Ovary (tissue), 9 donors: ENCODE results near the gene CD8B. TPM values are rescaled to one million over a fixed set of nuclear protein-coding genes. Genes with fewer than 3 reads are reported as not detected.
A peak's percentile ranks its signal among the peaks of the same experiment; 100 is the strongest.

Source experiments
- DNase-seq, 5 donors: peaks; one replicate each; pipeline ENCODE4 v3.0.0-alpha.2; 2019 to 2020
- H3K27ac ChIP-seq, 2 donors: fragments of 200-600 bp; one replicate each; pipeline versions ENCODE4 v1.5.1 to v1.8.0; 2019 to 2022
- H3K27me3 ChIP-seq: fragments of 200-600 bp; one replicate; pipeline ENCODE4 v1.8.0; 2022
- H3K36me3 ChIP-seq: fragments of 200-600 bp; sonication (generic); one replicate; pipeline ENCODE4 v1.5.1; 2019
- H3K4me1 ChIP-seq: one replicate; pipeline ENCODE4 v1.8.1; 2013; ENCODE audit warnings: mild to moderate bottlenecking, moderate library complexity; ENCODE audit not compliant: insufficient read depth
- H3K4me3 ChIP-seq: fragments of 200-600 bp; sonication (generic); one replicate; pipeline ENCODE4 v1.5.1; 2017
- H3K9me3 ChIP-seq, 2 donors: fragments of 200-600 bp in 1 of 2; sonication (generic) in 1 of 2; one replicate each; pipeline versions ENCODE4 v1.5.1 to v1.8.1; 2013 to 2019; ENCODE audit warnings: mild to moderate bottlenecking in 1 of 2, moderate library complexity in 1 of 2
- EP300 ChIP-seq: sonication (generic); formaldehyde crosslinking; IDR thresholded peaks from one replicate; pipeline ENCODE4 v1.6.1; 2017; ENCODE audit warnings: antibody characterized with exemption
- POLR2A ChIP-seq: fragments of 450-650 bp; IDR thresholded peaks from one replicate; pipeline ENCODE4 v1.6.1; 2017; ENCODE audit warnings: antibody characterized with exemption, mild to moderate bottlenecking, moderate library complexity
- WGBS, 3 donors: extraction: QIAGEN DNeasy Blood & Tissue Kit in 1 of 3; methylation state at CpG; one replicate each; pipeline versions ENCODE4 v1.1.5 to v1.1.7; 2013 to 2017; 5-methylcytosine and 5-hydroxymethylcytosine counted together
- intact Hi-C, 4 donors: fragments of 100-400 bp; cut with DNase I; formaldehyde crosslinking; loops; one replicate each; pipeline versions ENCODE4 v1.11.0 to v1.15.1; 2022 to 2023
- polyA plus RNA-seq, 2 donors: library from polyadenylated mRNA; stranded (reverse); fragments of 200-250 nt in 1 of 2; fragments of 350-450 nt in 1 of 2; fragmentation: Illumina TruSeq in 1 of 2; extraction: RNeasy Lipid Tissue Mini Kit (QIAGEN cat#74804) in 1 of 2; gene quantifications; one replicate each; pipeline ENCODE4 v1.2.3, GENCODE V29; 2013 to 2014
- total RNA-seq, 7 donors: library from RNA; depleted of rRNA in 2 of 7; stranded (reverse); fragments of >200 nt in 2 of 7; fragmentation: NEBNext Ultra II Directional in 3 of 7; extraction: Animal tissue kit (Norgen Biotek cat#: 25700) in 3 of 7; gene quantifications; one replicate each; pipeline versions ENCODE4 v1.1.0 to v1.2.4, GENCODE V29; 2016 to 2023
- TF ChIP-seq, protein P1 (sequence below), 3 donors: fragments of 450-650 bp in 2 of 3; fragments of 200-600 bp in 1 of 3; IDR thresholded peaks; one replicate each; pipeline versions ENCODE4 v1.5.1 to v1.8.0; 2016 to 2022; ENCODE audit warnings: antibody characterized with exemption in 3 of 3, mild to moderate bottlenecking in 1 of 3
- donor health status: DM: no; HTN: no; CAD: no; lungs with moderate emphysema.
- donor health status: DM: no; HTN: no; CAD: no.
- donor health status: Bipolar disorder and iron deficiency.
- donor health status: DM: yes; HTN: yes; CAD: no.
- donor health status: DM: no; HTN: no; CAD: no.
- donor health status: DM: yes; HTN: yes; CAD: no.

Gene CD8B
- total and polyA plus RNA-seq, 9 donors, result 0.22 to 3.2 (median 0.50) TPM; not detected in 1

DNA sequence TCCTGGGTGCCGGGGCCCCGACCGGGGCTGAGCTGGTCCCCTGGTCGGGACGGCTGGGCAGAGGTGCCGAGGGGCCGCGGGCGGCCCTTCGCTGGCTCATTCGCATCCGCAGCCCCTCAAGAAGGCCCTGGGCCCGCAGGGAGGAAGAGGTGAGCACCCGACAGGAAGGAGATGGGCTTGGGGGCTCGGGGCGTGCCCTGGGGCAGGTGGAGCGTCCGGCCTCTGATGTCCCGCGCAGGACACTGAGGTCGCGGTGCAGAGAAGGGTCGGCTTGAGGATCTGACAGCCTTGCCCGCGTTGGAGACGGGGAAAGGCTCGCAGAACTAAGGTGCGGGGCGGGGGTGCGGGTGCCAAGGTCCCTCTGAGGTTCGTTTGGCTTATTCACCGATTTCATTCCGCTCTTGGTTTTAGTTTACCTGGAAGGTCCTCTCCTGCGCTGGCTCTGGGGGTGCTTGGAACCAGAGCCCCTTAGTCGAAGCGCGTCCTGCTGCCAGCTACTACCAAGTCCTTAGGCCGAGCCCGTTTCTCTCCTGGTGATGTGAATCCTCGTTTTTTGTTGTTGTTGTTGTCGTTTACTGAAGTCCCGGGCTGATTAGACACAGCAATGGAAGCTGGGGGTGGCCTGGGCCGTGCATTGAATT is 52.1 kb downstream of the CD8B start:
- Histone ChIP-seq H3K27ac (no peak overlapping the region), H3K36me3 (no peaks in the 10 kb centered on the region), H3K4me3 (no peak overlapping the region), H3K27me3 (no peaks in the 10 kb centered on the region), H3K4me1 (no peaks in the 10 kb centered on the region), H3K9me3 (no peaks in the 10 kb centered on the region)
- intact Hi-C loops, result no loop called here
- TF ChIP-seq EP300 (no peak), POLR2A (no peak)
- TF ChIP-seq, protein P1, sequence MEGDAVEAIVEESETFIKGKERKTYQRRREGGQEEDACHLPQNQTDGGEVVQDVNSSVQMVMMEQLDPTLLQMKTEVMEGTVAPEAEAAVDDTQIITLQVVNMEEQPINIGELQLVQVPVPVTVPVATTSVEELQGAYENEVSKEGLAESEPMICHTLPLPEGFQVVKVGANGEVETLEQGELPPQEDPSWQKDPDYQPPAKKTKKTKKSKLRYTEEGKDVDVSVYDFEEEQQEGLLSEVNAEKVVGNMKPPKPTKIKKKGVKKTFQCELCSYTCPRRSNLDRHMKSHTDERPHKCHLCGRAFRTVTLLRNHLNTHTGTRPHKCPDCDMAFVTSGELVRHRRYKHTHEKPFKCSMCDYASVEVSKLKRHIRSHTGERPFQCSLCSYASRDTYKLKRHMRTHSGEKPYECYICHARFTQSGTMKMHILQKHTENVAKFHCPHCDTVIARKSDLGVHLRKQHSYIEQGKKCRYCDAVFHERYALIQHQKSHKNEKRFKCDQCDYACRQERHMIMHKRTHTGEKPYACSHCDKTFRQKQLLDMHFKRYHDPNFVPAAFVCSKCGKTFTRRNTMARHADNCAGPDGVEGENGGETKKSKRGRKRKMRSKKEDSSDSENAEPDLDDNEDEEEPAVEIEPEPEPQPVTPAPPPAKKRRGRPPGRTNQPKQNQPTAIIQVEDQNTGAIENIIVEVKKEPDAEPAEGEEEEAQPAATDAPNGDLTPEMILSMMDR (IDR thresholded peaks at IDR 0.05), result no peak
- DNase-seq, result no peak
- WGBS, 3 donors, result 39 to 42% (median 41%) methylated on average over 42 to 43 of the region's 43 CpGs

DNA sequence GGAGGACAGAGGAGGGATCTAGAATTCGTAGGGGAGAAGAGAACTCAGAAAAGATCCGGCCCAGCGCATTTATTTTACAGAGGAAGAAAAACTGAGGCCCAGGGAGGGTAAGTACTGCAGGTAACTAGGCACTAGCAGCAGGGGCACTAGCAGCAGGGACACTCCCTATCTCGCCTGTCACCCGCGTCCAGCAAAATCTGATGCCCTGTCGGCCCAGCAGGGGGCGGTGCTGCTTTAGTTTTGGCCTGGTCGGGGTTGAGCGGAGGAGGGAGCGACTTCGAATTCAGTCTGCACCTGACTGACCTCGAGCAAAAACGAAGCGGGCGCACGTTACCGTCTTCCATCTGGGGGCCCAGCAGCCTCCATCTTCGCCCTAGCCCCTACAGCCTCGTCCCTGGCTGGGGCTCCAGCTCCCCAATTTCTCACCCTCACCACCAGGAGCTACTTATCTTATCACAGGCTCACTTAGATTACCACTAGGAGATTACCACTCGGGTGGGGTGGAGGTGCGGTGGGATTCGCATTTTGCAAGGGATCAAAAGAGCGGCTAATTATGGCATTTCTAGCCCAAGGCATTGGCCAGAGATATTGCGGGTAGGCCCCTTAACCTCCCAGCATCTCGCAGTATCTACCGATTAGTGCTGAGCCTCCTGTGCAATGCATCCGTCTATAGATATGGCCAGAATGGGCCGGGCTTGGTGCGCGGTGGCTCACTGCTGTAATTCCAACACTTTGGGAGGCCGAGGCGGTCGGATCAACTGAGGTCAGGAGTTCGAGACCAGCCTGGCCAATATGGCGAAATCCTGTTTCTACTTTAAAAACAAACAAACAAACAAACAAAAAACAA is 53.1 kb downstream of the CD8B start:
- Histone ChIP-seq H3K27me3 (no peaks in the 10 kb centered on the region), H3K4me3 (peak overlapping the region; percentile 39), H3K36me3 (no peaks in the 10 kb centered on the region), H3K9me3 (no peaks in the 10 kb centered on the region), H3K27ac (no peak overlapping the region), H3K4me1 (no peaks in the 10 kb centered on the region)
- WGBS, 3 donors, result 16 to 24% (median 20%) methylated on average over 36 of the region's 36 CpGs
- TF ChIP-seq, protein P1 (IDR thresholded peaks at IDR 0.05), result peak; percentile 50 to 70 (median 64)
- TF ChIP-seq EP300, result no peak
- peak; percentile 62 to 82 (median 74) for DNase-seq
- intact Hi-C loops, result no loop called here

DNA sequence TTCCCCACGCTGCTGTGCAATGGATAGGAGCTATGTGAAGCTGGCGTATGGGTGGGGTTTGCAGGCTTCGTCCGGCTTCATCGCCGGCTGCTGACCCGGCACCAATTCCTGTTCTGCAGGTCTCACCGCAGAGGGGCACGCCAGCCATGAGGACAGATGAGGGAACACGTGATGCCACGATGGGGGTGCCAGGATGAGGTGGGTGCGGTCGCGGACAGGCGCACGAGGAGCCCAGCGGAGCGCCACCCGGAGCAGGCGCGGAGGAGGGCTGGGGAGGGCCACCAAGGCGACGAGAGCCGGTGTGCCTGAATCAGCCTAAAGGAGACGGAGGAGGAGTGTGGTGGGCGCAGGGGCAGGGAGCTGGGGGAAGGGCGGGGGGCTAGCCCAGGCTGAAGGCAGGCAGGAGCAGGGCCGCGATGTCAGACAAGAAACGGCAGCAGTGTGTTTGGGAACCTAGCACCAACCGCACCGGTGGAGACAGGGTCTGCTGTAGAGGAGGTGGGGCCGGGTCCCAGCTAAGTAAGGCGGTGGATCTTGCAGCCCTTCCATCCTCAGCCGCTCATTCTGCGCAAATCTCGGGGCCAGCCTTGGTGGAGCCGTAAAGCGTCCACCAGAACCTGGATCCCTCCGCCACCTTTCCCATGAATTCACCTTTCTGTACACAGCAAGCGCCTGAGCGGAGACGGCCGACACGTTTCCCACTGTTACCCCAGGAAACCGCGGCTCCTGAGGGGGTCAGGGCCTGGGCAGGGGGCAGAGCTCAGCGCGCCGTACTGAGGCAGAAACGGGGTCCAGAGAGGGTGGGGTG is 54.0 kb downstream of the CD8B start:
- Histone ChIP-seq H3K4me1 (no peaks in the 10 kb centered on the region), H3K36me3 (no peaks in the 10 kb centered on the region), H3K9me3 (no peaks in the 10 kb centered on the region), H3K27me3 (no peaks in the 10 kb centered on the region), H3K27ac (no peak overlapping the region), H3K4me3 (peak overlapping the region; percentile 39)
- DNase-seq, result peak in 4 of 5 donors; percentile 25 to 55 (median 37)
- intact Hi-C loops, result no loop called here
- 0 to 1% (median 0%) methylated on average over 41 to 51 of the region's 51 CpGs for WGBS, 3 donors
- TF ChIP-seq EP300 (no peak), POLR2A (no peak)
- TF ChIP-seq, protein P1 (IDR thresholded peaks at IDR 0.05), result no peak

DNA sequence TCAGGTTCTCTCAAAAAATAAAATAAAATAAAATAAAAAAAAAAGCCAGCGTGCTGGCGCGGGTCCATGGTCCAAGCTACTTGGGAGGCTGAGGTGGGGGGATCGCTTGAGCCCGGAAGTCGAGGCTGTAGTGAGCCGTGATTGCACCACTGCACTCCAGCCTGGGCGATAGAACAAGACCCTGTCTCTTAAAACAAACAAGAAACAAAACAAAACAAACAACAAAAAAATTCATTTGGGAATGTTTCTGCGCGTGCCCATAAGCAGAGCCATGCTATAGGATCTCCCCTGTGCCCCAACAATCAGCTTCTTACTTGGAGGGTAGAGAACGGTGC is 54.6 kb downstream of the CD8B start:
- H3K4me1 ChIP-seq, result no peaks in the 10 kb centered on the region
- TF ChIP-seq POLR2A (no peak), EP300 (no peak)
- TF ChIP-seq, protein P1 (IDR thresholded peaks at IDR 0.05), result no peak
- peak overlapping the region; percentile 39 for H3K4me3 ChIP-seq
- no peaks in the 10 kb centered on the region for H3K9me3 ChIP-seq
- H3K27me3 ChIP-seq, result no peaks in the 10 kb centered on the region
- H3K36me3 ChIP-seq, result no peaks in the 10 kb centered on the region
- intact Hi-C loops, result no loop called here
- H3K27ac ChIP-seq, result no peak overlapping the region
- DNase-seq, result no peak
- WGBS, 3 donors, result 13 to 25% (median 17%) methylated on average over 11 of the region's 11 CpGs
